Measurements from ENCODE around the gene CFP. TPM values are rescaled to one million over a fixed set of nuclear protein-coding genes. Genes with fewer than 3 reads are reported as not detected.

Gene CFP
- total RNA-seq, 4 donors from 2014 or later, result 0.60 to 10.0 (median 3.0) TPM

DNA sequence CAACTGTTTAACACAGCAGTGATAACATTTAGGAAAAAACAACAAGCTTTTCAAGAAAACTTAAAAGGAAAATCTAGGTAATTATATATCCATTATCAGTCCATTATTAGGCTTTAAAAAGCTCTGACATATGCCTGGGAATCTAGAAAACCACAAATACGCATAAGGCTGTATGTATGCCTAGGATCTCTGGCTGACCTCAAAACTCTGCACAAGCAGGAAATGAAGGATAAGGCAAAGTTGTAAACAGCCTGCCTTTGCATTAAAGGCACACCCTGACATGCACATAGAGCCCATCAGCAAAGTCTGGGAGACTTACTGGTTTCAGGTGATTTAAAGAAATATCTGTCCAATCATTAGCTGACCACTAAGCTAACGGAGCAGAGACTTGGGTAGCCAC, 33.5 kb downstream of the CFP start:
- TF ChIP-seq POLR2AphosphoS5 (IDR thresholded peaks at IDR 0.05) (no peak), EP300 (IDR thresholded peaks at IDR 0.05; ENCODE audit: low read depth) (no peak), POLR2A (IDR thresholded peaks at IDR 0.05) (no peak)
- TF ChIP-seq, protein P1, sequence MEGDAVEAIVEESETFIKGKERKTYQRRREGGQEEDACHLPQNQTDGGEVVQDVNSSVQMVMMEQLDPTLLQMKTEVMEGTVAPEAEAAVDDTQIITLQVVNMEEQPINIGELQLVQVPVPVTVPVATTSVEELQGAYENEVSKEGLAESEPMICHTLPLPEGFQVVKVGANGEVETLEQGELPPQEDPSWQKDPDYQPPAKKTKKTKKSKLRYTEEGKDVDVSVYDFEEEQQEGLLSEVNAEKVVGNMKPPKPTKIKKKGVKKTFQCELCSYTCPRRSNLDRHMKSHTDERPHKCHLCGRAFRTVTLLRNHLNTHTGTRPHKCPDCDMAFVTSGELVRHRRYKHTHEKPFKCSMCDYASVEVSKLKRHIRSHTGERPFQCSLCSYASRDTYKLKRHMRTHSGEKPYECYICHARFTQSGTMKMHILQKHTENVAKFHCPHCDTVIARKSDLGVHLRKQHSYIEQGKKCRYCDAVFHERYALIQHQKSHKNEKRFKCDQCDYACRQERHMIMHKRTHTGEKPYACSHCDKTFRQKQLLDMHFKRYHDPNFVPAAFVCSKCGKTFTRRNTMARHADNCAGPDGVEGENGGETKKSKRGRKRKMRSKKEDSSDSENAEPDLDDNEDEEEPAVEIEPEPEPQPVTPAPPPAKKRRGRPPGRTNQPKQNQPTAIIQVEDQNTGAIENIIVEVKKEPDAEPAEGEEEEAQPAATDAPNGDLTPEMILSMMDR (IDR thresholded peaks at IDR 0.05), result no peak
- no peaks in the 10 kb centered on the region for H3K27me3 ChIP-seq
- H3K4me3 ChIP-seq, result no peak overlapping the region
- no peaks in the 10 kb centered on the region for H3K9me3 ChIP-seq
- 60 to 77% methylated on average over 1 to 2 of the region's 2 CpGs for WGBS, 2 donors (ENCODE audit: low coverage in 1 of 2)
- intact Hi-C loops (cut with DNase I; ENCODE audit: low total_unique reads), result no loop called here
- no peak overlapping the region for H3K27ac ChIP-seq
- H3K36me3 ChIP-seq, result no peaks in the 10 kb centered on the region
- in situ Hi-C loops (cut with MboI; ENCODE audit: low pct_ligation_motif_present in 1 of 4, low pct_unique_long_range_greater_than_20kb in 1 of 4, low sequenced_read_pairs in 3 of 4), result no loop called here
- DNase-seq, result no peak
- no peaks in the 10 kb centered on the region for H3K4me1 ChIP-seq

DNA sequence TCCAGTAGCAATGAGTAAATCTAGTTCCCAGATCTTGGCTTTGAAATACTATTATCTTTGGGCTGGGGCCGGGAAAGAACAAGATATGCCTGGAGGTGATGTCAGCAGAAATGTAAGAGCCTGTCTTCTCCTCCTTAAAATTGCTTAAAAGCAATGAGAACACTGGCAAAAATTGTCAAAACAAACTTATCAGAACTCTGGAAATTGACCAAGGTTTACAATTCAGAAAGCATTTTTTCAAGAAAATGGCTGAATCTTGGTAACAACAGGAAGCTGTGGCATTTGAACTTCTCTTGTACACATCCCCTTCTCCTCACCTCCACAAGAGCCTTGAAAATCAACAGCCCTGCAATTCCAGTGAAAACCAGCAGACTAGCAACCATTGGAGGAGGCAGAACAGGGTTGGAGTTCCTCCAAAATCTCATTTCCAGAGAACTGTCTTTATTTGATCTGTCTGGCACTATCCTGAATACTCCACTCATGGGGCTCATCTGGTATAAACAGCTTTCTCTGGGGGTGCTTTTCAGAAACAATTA, 33.9 kb downstream of the CFP start:
- no peak for DNase-seq
- H3K27me3 ChIP-seq, result no peaks in the 10 kb centered on the region
- no peaks in the 10 kb centered on the region for H3K36me3 ChIP-seq
- no peak overlapping the region for H3K4me3 ChIP-seq
- TF ChIP-seq, protein P1 (IDR thresholded peaks at IDR 0.05), result no peak
- TF ChIP-seq POLR2A (IDR thresholded peaks at IDR 0.05), result no peak
- TF ChIP-seq EP300 (IDR thresholded peaks at IDR 0.05; ENCODE audit: low read depth), result no peak
- TF ChIP-seq POLR2AphosphoS5 (IDR thresholded peaks at IDR 0.05), result no peak
- WGBS, 2 donors (ENCODE audit: low coverage in 1 of 2), result 60 to 66% methylated on average over 1 of the region's 1 CpG
- intact Hi-C loops (cut with DNase I; ENCODE audit: low total_unique reads), result no loop called here
- no peaks in the 10 kb centered on the region for H3K4me1 ChIP-seq
- no peak overlapping the region for H3K27ac ChIP-seq
- H3K9me3 ChIP-seq, result no peaks in the 10 kb centered on the region
- in situ Hi-C loops (cut with MboI; ENCODE audit: low pct_ligation_motif_present in 1 of 4, low pct_unique_long_range_greater_than_20kb in 1 of 4, low sequenced_read_pairs in 3 of 4), result no loop called here

DNA sequence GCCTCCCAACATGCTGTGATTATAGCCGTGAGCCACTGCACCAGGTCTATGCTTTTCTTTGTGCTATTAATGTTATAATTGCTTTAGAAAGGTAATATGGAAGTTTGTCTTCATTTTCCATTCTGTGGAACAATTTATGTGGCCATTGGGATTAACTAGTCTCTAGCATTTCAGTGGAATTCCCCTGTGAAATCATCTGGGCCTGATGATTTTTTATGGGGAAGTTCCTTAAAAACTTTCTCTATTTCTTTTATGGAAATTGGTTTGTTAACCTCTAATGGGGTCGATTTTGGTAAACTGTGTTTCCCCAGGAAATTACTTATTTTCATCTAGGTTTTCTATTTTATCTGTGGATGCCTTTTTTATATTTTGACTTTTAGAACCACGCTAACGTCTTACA, 36.2 kb downstream of the CFP start:
- Histone ChIP-seq H3K9me3 (no peaks in the 10 kb centered on the region), H3K27ac (no peak overlapping the region), H3K36me3 (no peaks in the 10 kb centered on the region), H3K4me3 (no peak overlapping the region), H3K4me1 (no peaks in the 10 kb centered on the region), H3K27me3 (no peaks in the 10 kb centered on the region)
- in situ Hi-C loops (cut with MboI; ENCODE audit: low pct_ligation_motif_present in 1 of 4, low pct_unique_long_range_greater_than_20kb in 1 of 4, low sequenced_read_pairs in 3 of 4), result no loop called here
- intact Hi-C loops (cut with DNase I; ENCODE audit: low total_unique reads), result no loop called here
- WGBS, 2 donors (ENCODE audit: low coverage in 1 of 2), result 60% methylated on average over 4 of the region's 4 CpGs; no CpG with 5 or more reads in 1 of the 2 donors
- TF ChIP-seq POLR2A (IDR thresholded peaks at IDR 0.05) (no peak), POLR2AphosphoS5 (IDR thresholded peaks at IDR 0.05) (no peak), EP300 (IDR thresholded peaks at IDR 0.05; ENCODE audit: low read depth) (no peak)
- TF ChIP-seq, protein P1 (IDR thresholded peaks at IDR 0.05), result no peak
- DNase-seq, result no peak

DNA sequence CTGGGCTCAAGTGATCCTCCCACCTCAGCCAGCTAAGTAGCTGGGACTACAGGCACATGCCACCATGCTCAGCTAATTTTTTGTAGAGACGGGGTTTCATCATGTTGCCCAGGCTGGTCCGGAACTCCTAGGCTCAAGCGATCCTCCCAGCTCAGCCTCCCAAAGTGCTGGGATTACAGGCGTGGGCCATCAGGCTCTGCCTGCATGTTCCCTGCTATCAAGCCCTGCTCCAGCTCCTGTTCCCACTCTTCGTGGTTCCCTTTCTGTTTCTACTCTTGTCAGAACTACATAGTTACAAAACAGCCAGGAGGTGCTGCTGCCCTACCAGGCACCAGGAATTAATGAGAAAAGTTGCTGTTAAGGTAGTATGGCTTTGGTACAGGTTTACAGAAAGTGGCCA, 38.7 kb downstream of the CFP start:
- H3K9me3 ChIP-seq, result no peaks in the 10 kb centered on the region
- intact Hi-C loops (cut with DNase I; ENCODE audit: low total_unique reads), result no loop called here
- no peak overlapping the region for H3K4me3 ChIP-seq
- TF ChIP-seq POLR2A (IDR thresholded peaks at IDR 0.05) (no peak), EP300 (IDR thresholded peaks at IDR 0.05; ENCODE audit: low read depth) (no peak), POLR2AphosphoS5 (IDR thresholded peaks at IDR 0.05) (no peak)
- TF ChIP-seq, protein P1 (IDR thresholded peaks at IDR 0.05), result no peak
- no peaks in the 10 kb centered on the region for H3K4me1 ChIP-seq
- WGBS, 2 donors (ENCODE audit: low coverage in 1 of 2), result 87% methylated on average over 5 of the region's 5 CpGs; no CpG with 5 or more reads in 1 of the 2 donors
- no peak for DNase-seq
- no peaks in the 10 kb centered on the region for H3K27me3 ChIP-seq
- H3K36me3 ChIP-seq, result no peaks in the 10 kb centered on the region
- H3K27ac ChIP-seq, result no peak overlapping the region
- in situ Hi-C loops (cut with MboI; ENCODE audit: low pct_ligation_motif_present in 1 of 4, low pct_unique_long_range_greater_than_20kb in 1 of 4, low sequenced_read_pairs in 3 of 4), result no loop called here
